ENCODE data around the gene REXO5.

- TF ChIP-seq CTCF (IDR thresholded peaks at IDR 0.05) (no peak), ZFX (IDR thresholded peaks at IDR 0.05; ENCODE audit: borderline replicate concordance) (no peak)
Measured at GRCh38 chr16:20873331-20873730, 67.0 kb downstream of the REXO5 start.

Data from 22Rv1 (cell line).